ENCODE data around the gene LMNTD2.

DNA sequence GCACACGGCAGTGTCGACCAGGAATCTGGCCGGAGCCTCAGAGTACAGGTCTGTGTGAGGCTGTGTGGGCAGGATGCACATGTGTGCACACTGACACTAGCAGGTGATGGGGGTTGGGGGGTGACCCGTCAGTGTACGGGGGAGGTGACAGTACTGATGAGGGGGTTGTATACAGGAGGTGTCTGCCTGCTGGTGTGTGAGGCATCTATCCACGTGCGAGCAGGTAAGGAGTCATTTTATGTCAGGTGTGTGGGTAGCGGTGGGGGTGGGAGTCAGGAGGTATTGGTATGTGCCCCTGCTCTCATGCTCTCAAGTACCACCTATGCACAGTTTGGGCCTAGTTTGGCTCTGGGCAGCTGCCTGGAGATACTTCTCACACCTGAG, 11.3 kb upstream of the LMNTD2 start:
- TF ChIP-seq CEBPB (IDR thresholded peaks at IDR 0.05), result no peak
- no peak for TF ChIP-seq NFIC (IDR thresholded peaks at IDR 0.05)
- no peak for TF ChIP-seq TCF12 (IDR thresholded peaks at IDR 0.05; ENCODE audit: low read depth)
- no peak for TF ChIP-seq FOXM1 (IDR thresholded peaks at IDR 0.05; ENCODE audit: borderline replicate concordance, low read depth)
- TF ChIP-seq EGR1 (IDR thresholded peaks at IDR 0.05), result no peak
- no peak for TF ChIP-seq YY1 (IDR thresholded peaks at IDR 0.05; ENCODE audit: low read depth)
- no peak for TF ChIP-seq CREB1 (IDR thresholded peaks at IDR 0.05; ENCODE audit: low read depth)
- TF ChIP-seq, protein P1, sequence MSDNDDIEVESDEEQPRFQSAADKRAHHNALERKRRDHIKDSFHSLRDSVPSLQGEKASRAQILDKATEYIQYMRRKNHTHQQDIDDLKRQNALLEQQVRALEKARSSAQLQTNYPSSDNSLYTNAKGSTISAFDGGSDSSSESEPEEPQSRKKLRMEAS (IDR thresholded peaks at IDR 0.05), result no peak
- TF ChIP-seq RAD21 (IDR thresholded peaks at IDR 0.05; ENCODE audit: low read depth), result no peak
- TF ChIP-seq, protein P2, sequence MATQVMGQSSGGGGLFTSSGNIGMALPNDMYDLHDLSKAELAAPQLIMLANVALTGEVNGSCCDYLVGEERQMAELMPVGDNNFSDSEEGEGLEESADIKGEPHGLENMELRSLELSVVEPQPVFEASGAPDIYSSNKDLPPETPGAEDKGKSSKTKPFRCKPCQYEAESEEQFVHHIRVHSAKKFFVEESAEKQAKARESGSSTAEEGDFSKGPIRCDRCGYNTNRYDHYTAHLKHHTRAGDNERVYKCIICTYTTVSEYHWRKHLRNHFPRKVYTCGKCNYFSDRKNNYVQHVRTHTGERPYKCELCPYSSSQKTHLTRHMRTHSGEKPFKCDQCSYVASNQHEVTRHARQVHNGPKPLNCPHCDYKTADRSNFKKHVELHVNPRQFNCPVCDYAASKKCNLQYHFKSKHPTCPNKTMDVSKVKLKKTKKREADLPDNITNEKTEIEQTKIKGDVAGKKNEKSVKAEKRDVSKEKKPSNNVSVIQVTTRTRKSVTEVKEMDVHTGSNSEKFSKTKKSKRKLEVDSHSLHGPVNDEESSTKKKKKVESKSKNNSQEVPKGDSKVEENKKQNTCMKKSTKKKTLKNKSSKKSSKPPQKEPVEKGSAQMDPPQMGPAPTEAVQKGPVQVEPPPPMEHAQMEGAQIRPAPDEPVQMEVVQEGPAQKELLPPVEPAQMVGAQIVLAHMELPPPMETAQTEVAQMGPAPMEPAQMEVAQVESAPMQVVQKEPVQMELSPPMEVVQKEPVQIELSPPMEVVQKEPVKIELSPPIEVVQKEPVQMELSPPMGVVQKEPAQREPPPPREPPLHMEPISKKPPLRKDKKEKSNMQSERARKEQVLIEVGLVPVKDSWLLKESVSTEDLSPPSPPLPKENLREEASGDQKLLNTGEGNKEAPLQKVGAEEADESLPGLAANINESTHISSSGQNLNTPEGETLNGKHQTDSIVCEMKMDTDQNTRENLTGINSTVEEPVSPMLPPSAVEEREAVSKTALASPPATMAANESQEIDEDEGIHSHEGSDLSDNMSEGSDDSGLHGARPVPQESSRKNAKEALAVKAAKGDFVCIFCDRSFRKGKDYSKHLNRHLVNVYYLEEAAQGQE (IDR thresholded peaks at IDR 0.05; ENCODE audit: low read depth), result no peak
- no peak for TF ChIP-seq EP300 (IDR thresholded peaks at IDR 0.05; ENCODE audit: borderline replicate concordance)
- TF ChIP-seq, protein P3, sequence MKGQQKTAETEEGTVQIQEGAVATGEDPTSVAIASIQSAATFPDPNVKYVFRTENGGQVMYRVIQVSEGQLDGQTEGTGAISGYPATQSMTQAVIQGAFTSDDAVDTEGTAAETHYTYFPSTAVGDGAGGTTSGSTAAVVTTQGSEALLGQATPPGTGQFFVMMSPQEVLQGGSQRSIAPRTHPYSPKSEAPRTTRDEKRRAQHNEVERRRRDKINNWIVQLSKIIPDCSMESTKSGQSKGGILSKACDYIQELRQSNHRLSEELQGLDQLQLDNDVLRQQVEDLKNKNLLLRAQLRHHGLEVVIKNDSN (IDR thresholded peaks at IDR 0.05), result no peak
